Glutamatergic neuron (in vitro differentiated cells): ENCODE data around the gene LIPI. TPM values are rescaled to one million over a fixed set of nuclear protein-coding genes. Genes with fewer than 3 reads are reported as not detected.
A peak's percentile ranks its signal among the peaks of the same experiment; 100 is the strongest.

Experiments used
- DNase-seq: peaks from one replicate; pipeline ENCODE4 v3.0.0; 2022
- H3K27ac Mint-ChIP-seq: one replicate; pipeline ENCODE4 v1.8.0; 2020; ENCODE audit warnings: mild to moderate bottlenecking, mixed read lengths, inconsistent platforms; ENCODE audit not compliant: unreplicated experiment
- H3K27me3 Mint-ChIP-seq: one replicate; pipeline ENCODE4 v1.8.0; 2020; ENCODE audit warnings: mild to moderate bottlenecking, moderate library complexity, mixed read lengths, inconsistent platforms; ENCODE audit not compliant: unreplicated experiment
- H3K36me3 Mint-ChIP-seq: one replicate; pipeline ENCODE4 v1.8.0; 2020; ENCODE audit warnings: mild to moderate bottlenecking, mixed read lengths, inconsistent platforms; ENCODE audit not compliant: unreplicated experiment
- H3K4me1 Mint-ChIP-seq: one replicate; pipeline ENCODE4 v1.8.0; 2020; ENCODE audit warnings: mild to moderate bottlenecking, low read depth, mixed read lengths, inconsistent platforms; ENCODE audit not compliant: unreplicated experiment
- H3K4me3 Mint-ChIP-seq: one replicate; pipeline ENCODE4 v1.8.0; 2020; ENCODE audit warnings: mild to moderate bottlenecking, mixed read lengths, inconsistent platforms; ENCODE audit not compliant: unreplicated experiment
- H3K9me3 Mint-ChIP-seq: one replicate; pipeline ENCODE4 v1.8.0; 2020; ENCODE audit warnings: mild to moderate bottlenecking, moderate library complexity, mixed read lengths, inconsistent platforms; ENCODE audit not compliant: unreplicated experiment
- CTCF ChIP-seq: fragments of 200-600 bp; sonication (generic); IDR thresholded peaks from one replicate; pipeline ENCODE4 v1.5.0; 2021; ENCODE audit not compliant: partially characterized antibody, unreplicated experiment
- total RNA-seq: library from RNA; stranded (reverse); fragmentation: NEBNext Ultra II Directional; extraction: Animal tissue kit (Norgen Biotek cat#: 25700); gene quantifications from one replicate; pipeline ENCODE4 v1.2.1, GENCODE V29; 2021; ENCODE audit not compliant: unreplicated experiment

LIPI gene
- total RNA-seq, 1 donor from 2014 or later, result not detected

GRCh38 chr21:14236180-14236579 is 25.4 kb upstream of the LIPI start:
- TF ChIP-seq CTCF, result no peak
- no peak for DNase-seq
- Mint-ChIP-seq H3K27ac (no peak overlapping the region), H3K27me3 (no peaks in the 10 kb centered on the region), H3K4me1 (no peaks in the 10 kb centered on the region), H3K9me3 (no peaks in the 10 kb centered on the region), H3K4me3 (no peak overlapping the region), H3K36me3 (no peaks in the 10 kb centered on the region)

- Mint-ChIP-seq H3K36me3 (no peaks in the 10 kb centered on the region), H3K27ac (no peak overlapping the region), H3K9me3 (peaks cover 2% of the 10 kb centered on the region), H3K4me3 (no peak overlapping the region), H3K27me3 (no peaks in the 10 kb centered on the region), H3K4me1 (no peaks in the 10 kb centered on the region)
- no peak for TF ChIP-seq CTCF
- DNase-seq, result no peak
Observed at GRCh38 chr21:14235101-14235500, 24.3 kb upstream of the LIPI start.

- Mint-ChIP-seq H3K4me1 (no peaks in the 10 kb centered on the region), H3K9me3 (peaks cover 5% of the 10 kb centered on the region), H3K27me3 (no peaks in the 10 kb centered on the region)
Observed at GRCh38 chr21:14229399-14229798, 18.6 kb upstream of the LIPI start.

GRCh38 chr21:14223365-14223764 is 12.6 kb upstream of the LIPI start:
- no peak for DNase-seq
- H3K9me3 Mint-ChIP-seq, result no peaks in the 10 kb centered on the region
- no peaks in the 10 kb centered on the region for H3K4me1 Mint-ChIP-seq
- H3K4me3 Mint-ChIP-seq, result no peak overlapping the region
- H3K27ac Mint-ChIP-seq, result no peak overlapping the region
- TF ChIP-seq CTCF, result no peak
- H3K36me3 Mint-ChIP-seq, result no peaks in the 10 kb centered on the region
- H3K27me3 Mint-ChIP-seq, result no peaks in the 10 kb centered on the region

More at GRCh38 chr21:14229399-14229798, 18.6 kb upstream of the LIPI start:
- Mint-ChIP-seq H3K27ac (no peak overlapping the region), H3K36me3 (peaks cover 8% of the 10 kb centered on the region), H3K4me3 (no peak overlapping the region)
- no peak for TF ChIP-seq CTCF
- DNase-seq, result no peak

- no peaks in the 10 kb centered on the region for H3K4me1 Mint-ChIP-seq
- no peak for TF ChIP-seq CTCF
- no peaks in the 10 kb centered on the region for H3K36me3 Mint-ChIP-seq
- H3K9me3 Mint-ChIP-seq, result no peaks in the 10 kb centered on the region
- DNase-seq, result peak; percentile 92
- no peak within 1 kb of the TSS for H3K27ac Mint-ChIP-seq
- H3K27me3 Mint-ChIP-seq, result peaks cover 6% of the 10 kb centered on the region
- peak within 1 kb of the TSS; percentile 85 for H3K4me3 Mint-ChIP-seq
Observed at GRCh38 chr21:14215971-14216641, 5.4 kb upstream of the LIPI start, which contains the start of gene RBM11. TSS of gene RBM11 (plus strand) at chr21:14216157. CDS start at chr21:14216187, 30 bp downstream.
